ENCODE data around the gene ITGAE.

ITGAE gene

DNA sequence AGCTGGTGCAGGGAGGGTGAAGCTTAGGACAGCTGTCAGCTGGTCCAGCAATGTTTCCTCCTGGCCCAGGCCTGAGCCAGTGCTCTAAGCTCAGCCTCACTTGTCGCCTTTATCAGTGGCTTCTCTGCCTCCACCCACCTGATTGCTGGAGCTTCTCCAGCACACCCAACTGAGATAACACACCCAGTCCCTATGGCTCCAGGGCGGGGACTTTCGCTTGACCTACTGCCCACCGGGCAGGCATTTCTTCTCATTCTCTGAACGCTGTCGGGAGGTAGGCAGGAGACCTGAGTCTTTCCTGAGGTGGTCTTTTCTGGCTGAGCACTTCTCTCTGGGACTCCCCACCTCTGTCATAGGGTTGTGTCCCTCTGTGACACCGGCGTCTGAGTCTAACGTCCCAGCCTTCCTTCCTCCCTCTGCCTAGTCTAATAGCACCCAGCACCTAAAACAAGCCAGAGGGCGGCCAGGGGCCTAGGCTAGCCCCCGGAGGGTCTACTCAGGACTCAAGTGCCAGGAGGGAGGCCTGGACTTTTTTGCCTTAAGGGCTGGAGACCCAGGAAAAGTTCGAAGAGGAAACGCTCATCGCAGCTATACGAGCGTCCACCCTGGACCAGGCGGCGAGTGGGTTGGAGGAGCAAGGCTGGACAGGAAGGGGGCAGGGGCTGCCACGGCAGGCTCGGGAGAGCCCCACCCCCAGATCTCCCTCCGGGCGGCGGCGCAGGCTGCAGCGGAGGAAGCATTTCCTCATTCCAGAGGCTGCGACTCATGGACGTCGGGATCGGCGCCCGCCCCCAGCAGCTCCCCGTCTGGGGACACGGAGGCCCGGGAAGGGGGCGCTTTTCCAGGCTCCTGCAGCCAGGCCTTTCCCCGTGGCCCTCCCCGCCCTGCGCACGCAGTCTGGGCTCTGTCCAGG, 133.4 kb downstream of the ITGAE start:
- DNase-seq (ENCODE audit: low read depth), result no peak

- no peak for DNase-seq (ENCODE audit: low read depth)
Observed at GRCh38 chr17:3666516-3666915, 134.5 kb downstream of the ITGAE start.

GRCh38 chr17:3665834-3666233, 135.2 kb downstream of the ITGAE start:
- DNase-seq (ENCODE audit: low read depth), result no peak
